Keratinocyte (primary cell): ENCODE measurements around the gene SUSD4. TPM values are rescaled to one million over a fixed set of nuclear protein-coding genes. Genes with fewer than 3 reads are reported as not detected.

Experiments used
- DNase-seq: peaks from one replicate; pipeline ENCODE4 v3.0.0-alpha.2; 2011; ENCODE audit warnings: low read depth, missing footprints, low spot score
- FAIRE-seq: peaks from 2 replicates; lab custom pipeline; 2011; peaks lifted over from hg19 to GRCh38; lab: Jason Lieb, UNC
- H2AFZ ChIP-seq: 2 replicates; pipeline ENCODE4 v1.6.0; 2012; ENCODE audit warnings: low read length, control low read depth, inconsistent platforms; ENCODE audit not compliant: control insufficient read depth
- H3K27ac ChIP-seq: 2 replicates; pipeline ENCODE4 v1.5.1; 2011; ENCODE audit warnings: low read length; ENCODE audit not compliant: control insufficient read depth, insufficient read depth
- H3K27me3 ChIP-seq: 3 replicates; pipeline ENCODE4 v1.6.0; 2011; ENCODE audit warnings: low read length; ENCODE audit not compliant: control insufficient read depth, insufficient read depth; ENCODE audit errors: extremely low read depth
- H3K36me3 ChIP-seq, 2 experiments: 2 replicates in 1 of 2; 3 replicates in 1 of 2; pipeline ENCODE4 v1.5.1; 2011; ENCODE audit warnings: low read length in 2 of 2, mild to moderate bottlenecking in 1 of 2; ENCODE audit not compliant: control insufficient read depth in 2 of 2, insufficient read depth in 2 of 2; ENCODE audit errors: extremely low read depth in 1 of 2
- H3K4me1 ChIP-seq: 3 replicates; pipeline ENCODE4 v1.5.1; 2011; ENCODE audit warnings: low read length; ENCODE audit not compliant: control insufficient read depth, insufficient read depth; ENCODE audit errors: extremely low read depth
- H3K4me2 ChIP-seq: 3 replicates; pipeline ENCODE4 v1.6.0; 2011; ENCODE audit warnings: low read depth, low read length; ENCODE audit not compliant: control insufficient read depth, insufficient read depth; ENCODE audit errors: extremely low read depth
- H3K4me3 ChIP-seq, 3 experiments: fragments of 200-600 bp in 1 of 3; sonication (generic) in 1 of 3; 2 replicates in 2 of 3; 3 replicates in 1 of 3; pipeline ENCODE4 v1.5.1; 2011 to 2016; ENCODE audit warnings: low read length in 3 of 3, mild to moderate bottlenecking in 3 of 3, control low read depth in 2 of 3, inconsistent platforms in 1 of 3, low read depth in 1 of 3, mixed read lengths in 1 of 3, mixed run types in 1 of 3, moderate library complexity in 1 of 3; ENCODE audit not compliant: control insufficient read depth in 2 of 3, insufficient read depth in 2 of 3; ENCODE audit errors: extremely low read depth in 1 of 3
- H3K79me2 ChIP-seq: 2 replicates; pipeline ENCODE4 v1.6.0; 2012; ENCODE audit warnings: low read length; ENCODE audit not compliant: control insufficient read depth, insufficient read depth
- H3K9ac ChIP-seq: 3 replicates; pipeline ENCODE4 v1.6.0; 2011; ENCODE audit warnings: low read length; ENCODE audit not compliant: control insufficient read depth, insufficient read depth; ENCODE audit errors: extremely low read depth
- H3K9me1 ChIP-seq: 3 replicates; pipeline ENCODE4 v1.6.0; 2011; ENCODE audit warnings: low read length; ENCODE audit not compliant: control insufficient read depth, insufficient read depth; ENCODE audit errors: extremely low read depth
- H3K9me3 ChIP-seq: 2 replicates; pipeline ENCODE4 v1.5.1; 2012; ENCODE audit warnings: low read depth, low read length; ENCODE audit not compliant: control insufficient read depth
- H4K20me1 ChIP-seq: 3 replicates; pipeline ENCODE4 v1.6.0; 2011; ENCODE audit warnings: low read length; ENCODE audit not compliant: control insufficient read depth, insufficient read depth; ENCODE audit errors: extremely low read depth
- EZH2 ChIP-seq: IDR thresholded peaks from one replicate; pipeline ENCODE4 v1.6.1; 2012; ENCODE audit warnings: inconsistent platforms, mild to moderate bottlenecking, low read length, moderate library complexity
- dilution Hi-C: fragments of 300-500 bp; cut with MboI; formaldehyde crosslinking; loops from one replicate; pipeline ENCODE4 v1.7.0; 2020; ENCODE audit warnings: low sequenced_read_pairs; ENCODE audit not compliant: extremely low pct_ligation_motif_present
- polyA plus RNA-seq, 5 experiments: library from polyadenylated mRNA; depleted of rRNA in 3 of 5; stranded (reverse) in 3 of 5; stranded (forward) in 1 of 5; unstranded in 1 of 5; fragments of >200 nt; gene quantifications; 1 replicate in 1 of 5; 2 replicates in 3 of 5; 3 replicates in 1 of 5; pipeline versions ENCODE4 v1.2.1 to v1.2.3, GENCODE V29; 2011 to 2012; ENCODE audit warnings: missing spikeins in 2 of 5, low read depth in 1 of 5, low replicate concordance in 1 of 5
- TF ChIP-seq, protein P1 (sequence below), 3 experiments: IDR thresholded peaks in 1 of 3; conservative IDR thresholded peaks in 1 of 3; optimal IDR thresholded peaks in 1 of 3; 2 replicates in 2 of 3; 3 replicates in 1 of 3; pipeline versions ENCODE3 to v1.5.1; 2011; ENCODE audit warnings: low read length in 3 of 3, mild to moderate bottlenecking in 3 of 3, moderate library complexity in 2 of 3, control low read depth in 1 of 3, inconsistent platforms in 1 of 3; ENCODE audit not compliant: insufficient read depth in 2 of 3; ENCODE audit errors: extremely low read depth in 1 of 3

Gene SUSD4
- polyA plus RNA-seq, 1 donor (not counting 4 experiments of a cell fraction or from before 2014, with no cell fraction given) = 1.6 TPM

DNA sequence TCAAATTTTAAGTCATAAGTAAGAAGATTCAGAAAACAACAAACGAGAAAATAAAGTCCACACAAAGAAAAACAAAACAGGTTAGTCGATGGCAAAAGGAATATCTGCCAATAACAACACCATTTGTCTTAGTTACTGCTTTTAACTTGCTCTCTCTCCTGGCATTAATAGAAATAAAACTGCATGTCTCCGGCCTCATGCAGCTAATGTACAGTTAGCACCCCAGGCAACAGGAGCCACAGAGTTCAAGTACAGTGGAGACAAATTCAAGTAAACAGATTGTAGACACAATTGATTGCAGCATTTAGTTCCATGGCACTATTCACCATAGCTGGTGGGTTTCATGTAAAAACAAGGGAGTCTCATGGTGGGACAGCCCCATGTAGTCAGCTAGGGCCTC is 33.5 kb downstream of the SUSD4 start:
- DNase-seq (no peak), FAIRE-seq (no peak)
- Histone ChIP-seq H3K27me3 (no peaks in the 10 kb centered on the region), H3K9me3 (no peaks in the 10 kb centered on the region), H3K27ac (no peak overlapping the region), H3K4me1 (peaks cover 29% of the 10 kb centered on the region), H3K9ac (no peak overlapping the region), H2AFZ (no peak overlapping the region), H3K4me2 (no peak overlapping the region), H3K36me3 (no peaks in the 10 kb centered on the region), H3K4me3 (no peak overlapping the region), H4K20me1 (no peaks in the 10 kb centered on the region), H3K79me2 (no peaks in the 10 kb centered on the region), H3K9me1 (no peaks in the 10 kb centered on the region)
- dilution Hi-C loops = no loop called here
- no peak for TF ChIP-seq EZH2

DNA sequence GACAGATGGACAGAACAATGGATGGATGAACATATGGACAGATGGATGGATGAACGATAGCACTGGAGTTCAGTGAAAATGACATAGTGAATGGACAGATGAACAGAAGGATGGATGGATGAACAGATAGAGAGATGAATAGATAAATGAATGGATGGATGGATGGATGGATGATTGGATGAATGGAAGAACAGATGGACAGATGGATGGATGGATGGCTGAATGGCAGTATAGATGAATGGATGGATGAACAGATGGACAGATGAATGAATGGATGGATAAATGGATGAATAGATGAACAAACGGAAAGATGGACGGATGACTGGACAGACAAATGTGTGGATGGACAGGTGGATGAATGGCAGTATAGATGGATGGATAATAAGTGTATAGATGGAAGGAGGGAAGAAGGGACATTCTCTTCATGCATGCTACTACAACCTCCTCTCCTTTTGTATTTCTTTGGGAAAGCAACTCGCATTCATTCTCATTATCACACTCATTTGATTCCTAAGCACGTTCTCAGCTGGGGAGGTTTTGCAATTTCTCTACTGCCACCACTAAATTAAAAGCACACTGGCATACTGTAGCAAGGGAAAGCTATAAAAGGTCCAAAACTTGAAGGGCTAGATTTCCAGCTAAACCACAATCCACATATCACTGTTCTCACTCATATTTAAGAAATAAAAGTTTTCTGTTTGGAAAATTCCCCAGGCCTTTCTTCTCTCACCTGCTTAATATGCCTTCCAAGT is 34.1 kb downstream of the SUSD4 start:
- Histone ChIP-seq H3K27me3 (no peaks in the 10 kb centered on the region), H3K79me2 (no peaks in the 10 kb centered on the region), H3K4me3 (no peak overlapping the region), H2AFZ (no peak overlapping the region), H3K36me3 (no peaks in the 10 kb centered on the region), H4K20me1 (no peaks in the 10 kb centered on the region), H3K4me2 (no peak overlapping the region), H3K27ac (no peak overlapping the region), H3K4me1 (peaks cover 29% of the 10 kb centered on the region), H3K9me1 (no peaks in the 10 kb centered on the region), H3K9ac (no peak overlapping the region), H3K9me3 (no peaks in the 10 kb centered on the region)
- DNase-seq (no peak), FAIRE-seq (no peak)
- dilution Hi-C loops = no loop called here
- TF ChIP-seq, protein P1, sequence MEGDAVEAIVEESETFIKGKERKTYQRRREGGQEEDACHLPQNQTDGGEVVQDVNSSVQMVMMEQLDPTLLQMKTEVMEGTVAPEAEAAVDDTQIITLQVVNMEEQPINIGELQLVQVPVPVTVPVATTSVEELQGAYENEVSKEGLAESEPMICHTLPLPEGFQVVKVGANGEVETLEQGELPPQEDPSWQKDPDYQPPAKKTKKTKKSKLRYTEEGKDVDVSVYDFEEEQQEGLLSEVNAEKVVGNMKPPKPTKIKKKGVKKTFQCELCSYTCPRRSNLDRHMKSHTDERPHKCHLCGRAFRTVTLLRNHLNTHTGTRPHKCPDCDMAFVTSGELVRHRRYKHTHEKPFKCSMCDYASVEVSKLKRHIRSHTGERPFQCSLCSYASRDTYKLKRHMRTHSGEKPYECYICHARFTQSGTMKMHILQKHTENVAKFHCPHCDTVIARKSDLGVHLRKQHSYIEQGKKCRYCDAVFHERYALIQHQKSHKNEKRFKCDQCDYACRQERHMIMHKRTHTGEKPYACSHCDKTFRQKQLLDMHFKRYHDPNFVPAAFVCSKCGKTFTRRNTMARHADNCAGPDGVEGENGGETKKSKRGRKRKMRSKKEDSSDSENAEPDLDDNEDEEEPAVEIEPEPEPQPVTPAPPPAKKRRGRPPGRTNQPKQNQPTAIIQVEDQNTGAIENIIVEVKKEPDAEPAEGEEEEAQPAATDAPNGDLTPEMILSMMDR (optimal IDR thresholded peaks at IDR 0.05 in 1 of 3, IDR thresholded peaks at IDR 0.05 in 1 of 3, conservative IDR thresholded peaks at IDR 0.05 in 1 of 3; ENCODE audit: extremely low read depth in 1 of 3, insufficient read depth in 2 of 3, low read length in 3 of 3) = no peak
- TF ChIP-seq EZH2 = no peak
